CD4-positive, alpha-beta memory T cell (primary cell): ENCODE measurements around the gene SAMD14. TPM values are rescaled to one million over a fixed set of nuclear protein-coding genes. Genes with fewer than 3 reads are reported as not detected.

Experiments
- CTCF ChIA-PET: fragments of 350-600 bp; sonication (Branson Sonifier 250); formaldehyde crosslinking; loops from one replicate; lab custom pipeline; 2021; ENCODE audit warnings: inconsistent platforms; ENCODE audit not compliant: partially characterized antibody; lab: Charles Lee
- POLR2A ChIA-PET: fragments of 350-600 bp; sonication (Branson Sonifier 250); formaldehyde crosslinking; loops from one replicate; lab custom pipeline; 2021; ENCODE audit not compliant: partially characterized antibody; lab: Charles Lee
- DNase-seq, 5 donors: peaks; one replicate each; pipeline versions ENCODE4 v3.0.0 to v3.0.0-alpha.2; 2020 to 2022; ENCODE audit warnings: mixed read lengths in 1 of 5
- H3K27ac ChIP-seq: one replicate; pipeline ENCODE4 v1.7.0; 2013; ENCODE audit warnings: low read depth, low read length
- H3K27me3 ChIP-seq: 2 replicates; pipeline ENCODE4 v1.7.0; 2013; ENCODE audit warnings: mild to moderate bottlenecking, low read length, moderate library complexity; ENCODE audit not compliant: insufficient read depth
- H3K36me3 ChIP-seq: 2 replicates; pipeline ENCODE4 v1.7.0; 2013; ENCODE audit warnings: mild to moderate bottlenecking, low read length, moderate library complexity; ENCODE audit not compliant: insufficient read depth
- H3K4me1 ChIP-seq: 2 replicates; pipeline ENCODE4 v1.7.0; 2013; ENCODE audit warnings: mild to moderate bottlenecking, low read length, moderate library complexity; ENCODE audit not compliant: insufficient read depth
- H3K4me3 ChIP-seq, 2 donors: one replicate each; pipeline ENCODE4 v1.7.0; 2013; ENCODE audit warnings: low read length in 2 of 2, mild to moderate bottlenecking in 1 of 2
- H3K9me3 ChIP-seq, 2 donors: one replicate each; pipeline ENCODE4 v1.7.0; 2013; ENCODE audit warnings: low read length in 2 of 2, control low read depth in 1 of 2; ENCODE audit not compliant: control insufficient read depth in 1 of 2
- H3K27ac Mint-ChIP-seq, 7 donors: one replicate each; pipeline ENCODE4 v1.8.0; 2020 to 2021; ENCODE audit warnings: mixed read lengths in 7 of 7, mild to moderate bottlenecking in 6 of 7, inconsistent platforms in 3 of 7, moderate library complexity in 3 of 7
- H3K27me3 Mint-ChIP-seq, 2 donors: one replicate each; pipeline ENCODE4 v1.8.0; 2020 to 2021; ENCODE audit warnings: mixed read lengths in 2 of 2
- H3K36me3 Mint-ChIP-seq, 2 donors: one replicate each; pipeline ENCODE4 v1.8.0; 2020 to 2021; ENCODE audit warnings: mixed read lengths in 2 of 2, inconsistent platforms in 1 of 2, mild to moderate bottlenecking in 1 of 2
- H3K4me1 Mint-ChIP-seq, 4 donors: one replicate each; pipeline ENCODE4 v1.8.0; 2020 to 2021; ENCODE audit warnings: mixed read lengths in 4 of 4, mild to moderate bottlenecking in 1 of 4
- H3K4me3 Mint-ChIP-seq, 8 donors: one replicate each; pipeline ENCODE4 v1.8.0; 2020 to 2021; ENCODE audit warnings: mixed read lengths in 8 of 8, mild to moderate bottlenecking in 7 of 8, moderate library complexity in 6 of 8, inconsistent platforms in 3 of 8
- H3K9me3 Mint-ChIP-seq, 8 donors: one replicate each; pipeline ENCODE4 v1.8.0; 2020 to 2021; ENCODE audit warnings: mixed read lengths in 8 of 8, mild to moderate bottlenecking in 5 of 8, inconsistent platforms in 3 of 8, moderate library complexity in 1 of 8
- intact Hi-C: fragments of 100-400 bp; cut with micrococcal nuclease; formaldehyde crosslinking; loops from one replicate; pipeline ENCODE4 v1.15.1; 2023
- polyA plus RNA-seq, 2 donors: library from polyadenylated mRNA; unstranded; fragments of 300-500 nt; fragmentation: Illumina TruSeq; gene quantifications; one replicate each; pipeline ENCODE4 v1.2.3, GENCODE V29; 2021
- total RNA-seq, 2 experiments: library from RNA; stranded (reverse); gene quantifications; one replicate each; pipeline ENCODE4 v1.2.3, GENCODE V29; 2021

The SAMD14 gene
- total and polyA plus RNA-seq, 4 experiments from 2014 or later: 0.16 to 1.3 (median 0.72) TPM

DNA sequence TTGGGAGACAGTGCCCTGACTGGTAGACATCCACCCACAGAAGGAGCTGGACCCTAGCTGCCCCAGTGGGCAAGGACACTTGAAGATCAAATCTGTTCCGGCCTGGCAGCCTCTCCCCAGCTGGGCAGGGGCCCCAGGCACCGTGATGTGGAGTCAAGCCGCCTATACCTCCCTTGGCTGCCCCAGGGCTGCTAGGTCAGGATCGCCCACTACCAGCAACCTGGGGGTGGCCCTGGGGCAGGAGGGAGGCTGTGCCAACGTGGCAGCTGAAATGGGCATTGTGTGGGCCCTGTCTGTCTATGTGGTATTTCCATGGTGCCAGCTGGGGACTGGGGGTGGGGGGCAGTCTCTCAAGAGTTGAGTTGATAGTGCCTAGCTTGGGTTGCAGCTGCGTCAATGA, 33.9 kb downstream of the SAMD14 start:
- Histone ChIP-seq H3K36me3 (peaks cover 18% of the 10 kb centered on the region), H3K27me3 (no peaks in the 10 kb centered on the region), H3K4me1 (peaks cover 26% of the 10 kb centered on the region), H3K9me3 (no peaks in the 10 kb centered on the region), H3K27ac (peak overlapping the region; percentile 80), H3K4me3 (peak overlapping the region; percentile 52 to 81)
- Mint-ChIP-seq H3K4me1 (peaks cover 16 to 44% (median 28%) of the 10 kb centered on the region in 4 donors), H3K9me3 (no peaks in the 10 kb centered on the region), H3K36me3 (peaks cover 14 to 34% of the 10 kb centered on the region in 2 donors), H3K27ac (peak overlapping the region; percentile 75 to 99 (median 96)), H3K27me3 (no peaks in the 10 kb centered on the region), H3K4me3 (peak overlapping the region; percentile 94 to 99 (median 97))
- CTCF ChIA-PET: interaction anchor here (0.8 to 3.1 kb wide), 5 partner anchors 9 to 104 kb away, joined by 3 to 19 read pairs (median 3); no protein-coding TSS in a partner anchor
- intact Hi-C loops: loop anchor here (5.0 to 10.0 kb wide), 3 partner anchors 241 to 311 kb away; partner anchors contain the start of genes KAT7 and XYLT2
- POLR2A ChIA-PET: interaction anchor here (0.6 to 4.8 kb wide), 7 partner anchors 8 to 250 kb away, joined by 3 to 38 read pairs (median 4); partner anchors contain the start of genes ITGA3, PPP1R9B and XYLT2
- peak in 1 of 5 donors; percentile 38 for DNase-seq

DNA sequence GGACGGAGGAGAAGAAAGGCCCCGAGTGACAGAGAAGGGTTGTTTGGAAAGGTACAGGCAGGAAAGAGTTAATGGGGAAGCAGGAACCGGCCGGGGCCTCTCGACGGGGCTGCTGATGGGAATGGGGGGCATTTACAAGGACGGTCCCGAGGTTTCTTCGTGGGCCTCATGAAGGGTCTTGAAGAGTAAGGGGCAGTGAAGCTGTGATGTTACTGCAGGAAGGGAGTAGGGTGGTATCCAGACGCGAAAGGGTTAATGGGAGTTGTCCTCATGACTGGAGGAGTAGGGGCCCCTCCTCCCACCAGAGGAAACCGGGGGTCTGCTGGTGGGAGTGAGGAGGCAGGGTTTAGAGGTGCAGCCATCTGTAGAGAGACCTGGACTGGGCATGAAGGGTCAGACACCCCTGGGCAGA, 34.3 kb downstream of the SAMD14 start:
- Mint-ChIP-seq H3K9me3 (no peaks in the 10 kb centered on the region), H3K27me3 (peaks cover 0 to 2% of the 10 kb centered on the region in 2 donors), H3K36me3 (peaks cover 13 to 32% of the 10 kb centered on the region in 2 donors), H3K4me3 (peak overlapping the region; percentile 94 to 99 (median 97)), H3K27ac (peak overlapping the region; percentile 75 to 99 (median 96)), H3K4me1 (peaks cover 16 to 42% (median 28%) of the 10 kb centered on the region in 4 donors)
- CTCF ChIA-PET: interaction anchor here (1.1 to 3.1 kb wide), 4 partner anchors 8 to 65 kb away, joined by 3 to 19 read pairs (median 8); no protein-coding TSS in a partner anchor
- H3K9me3 ChIP-seq: no peaks in the 10 kb centered on the region
- peak overlapping the region; percentile 80 for H3K27ac ChIP-seq
- intact Hi-C loops: loop anchor here (1.0 to 10.0 kb wide), 8 partner anchors 34 to 311 kb away; partner anchors contain the start of genes KAT7 and XYLT2
- POLR2A ChIA-PET: interaction anchor here (0.9 to 4.8 kb wide), 6 partner anchors 8 to 250 kb away, joined by 3 to 38 read pairs (median 4); partner anchors contain the start of genes ITGA3, PPP1R9B and XYLT2
- peaks cover 26% of the 10 kb centered on the region for H3K4me1 ChIP-seq
- H3K36me3 ChIP-seq: peaks cover 14% of the 10 kb centered on the region
- peak in 1 of 5 donors; percentile 44 for DNase-seq
- peak overlapping the region; percentile 52 to 81 for H3K4me3 ChIP-seq
- no peaks in the 10 kb centered on the region for H3K27me3 ChIP-seq

DNA sequence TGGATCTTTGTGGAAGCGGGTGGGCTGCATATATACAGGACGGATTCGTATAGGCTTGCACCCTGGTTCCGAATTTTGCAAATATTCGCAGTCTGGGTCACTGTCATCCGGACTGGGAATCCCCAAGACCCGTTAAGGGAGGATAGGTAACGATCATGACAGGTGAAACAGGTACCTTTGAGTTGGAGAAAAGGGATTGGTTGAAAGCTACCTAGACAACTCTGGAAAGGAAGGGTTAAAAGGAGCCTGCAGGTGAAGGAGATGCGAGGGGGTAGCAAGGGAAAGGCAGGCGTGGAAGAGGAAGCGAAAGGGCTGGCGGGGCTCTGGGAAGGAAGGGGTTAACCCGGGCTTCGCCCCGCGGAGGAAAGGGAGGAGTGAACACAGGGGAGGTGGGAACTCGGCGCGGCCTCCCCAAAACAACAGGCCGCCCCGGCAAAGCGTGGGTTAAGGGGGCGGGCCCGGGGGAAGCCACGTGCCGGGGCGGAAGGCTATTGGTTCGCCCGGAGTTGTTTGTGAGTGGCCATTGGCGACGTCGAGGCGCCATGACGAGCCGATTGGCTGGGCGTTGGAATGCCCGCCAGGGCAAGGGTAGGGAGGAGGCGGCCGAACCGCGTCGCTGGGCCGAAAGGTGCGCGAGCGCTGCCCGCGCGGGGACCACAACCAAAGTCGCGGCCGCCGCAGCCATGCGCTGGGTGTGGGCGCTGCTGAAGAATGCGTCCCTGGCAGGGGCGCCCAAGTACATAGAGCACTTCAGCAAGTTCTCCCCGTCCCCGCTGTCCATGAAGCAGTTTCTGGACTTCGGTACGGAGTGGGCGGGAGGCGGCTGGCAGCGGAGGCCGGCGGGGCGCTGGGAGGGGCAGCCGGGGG, 35.0 kb downstream of the SAMD14 start, which contains the start of gene PDK2:
TSS of gene PDK2 (plus strand) at position 599 of the 867 bp plus-strand sequence. CDS start at position 684, 85 bp downstream.
- POLR2A ChIA-PET: interaction anchor here (0.8 to 4.8 kb wide), 20 partner anchors 8 to 419 kb away, joined by 3 to 38 read pairs (median 4); partner anchors contain the start of genes ITGA3, PPP1R9B, SAMD14 and SLC35B1
- H3K4me1 ChIP-seq: peaks cover 25% of the 10 kb centered on the region
- H3K27me3 Mint-ChIP-seq: peaks cover 0 to 2% of the 10 kb centered on the region in 2 donors
- no peaks in the 10 kb centered on the region for H3K9me3 Mint-ChIP-seq
- H3K9me3 ChIP-seq: no peaks in the 10 kb centered on the region
- H3K27ac ChIP-seq: peak within 1 kb of the TSS; percentile 80
- peak; percentile 96 to 98 (median 98) for DNase-seq
- intact Hi-C loops: loop anchor here (1.0 to 10.0 kb wide), 11 partner anchors 34 to 417 kb away; partner anchors contain the start of genes KAT7, SPOP and XYLT2
- peak within 1 kb of the TSS; percentile 95 to 99 (median 98) for H3K4me3 Mint-ChIP-seq
- CTCF ChIA-PET: interaction anchor here (0.8 to 5.5 kb wide), 48 partner anchors 10 to 539 kb away, joined by 3 to 101 read pairs (median 6); partner anchors contain the start of genes COL1A1, ITGA3, LRRC59 and PPP1R9B
- H3K36me3 ChIP-seq: peaks cover 11% of the 10 kb centered on the region
- H3K36me3 Mint-ChIP-seq: peaks cover 9 to 26% of the 10 kb centered on the region in 2 donors
- peak within 1 kb of the TSS; percentile 92 to 99 (median 97) for H3K27ac Mint-ChIP-seq
- H3K4me1 Mint-ChIP-seq: peaks cover 14 to 36% (median 24%) of the 10 kb centered on the region in 4 donors
- H3K27me3 ChIP-seq: no peaks in the 10 kb centered on the region
- H3K4me3 ChIP-seq: peak within 1 kb of the TSS; percentile 81 to 97

- Mint-ChIP-seq H3K27me3 (peaks cover 0 to 2% of the 10 kb centered on the region in 2 donors), H3K27ac (peak overlapping the region; percentile 92 to 99 (median 97)), H3K36me3 (peaks cover 9 to 23% of the 10 kb centered on the region in 2 donors), H3K4me1 (peaks cover 14 to 32% (median 21%) of the 10 kb centered on the region in 4 donors), H3K9me3 (no peaks in the 10 kb centered on the region), H3K4me3 (peak overlapping the region; percentile 95 to 99 (median 98))
- Histone ChIP-seq H3K27ac (peak overlapping the region; percentile 80), H3K36me3 (peaks cover 11% of the 10 kb centered on the region), H3K4me1 (peaks cover 23% of the 10 kb centered on the region), H3K27me3 (no peaks in the 10 kb centered on the region), H3K4me3 (peak overlapping the region; percentile 81 to 97), H3K9me3 (no peaks in the 10 kb centered on the region)
- ChIA-PET CTCF (interaction anchor here (0.7 to 5.5 kb wide), 54 partner anchors 10 to 1501 kb away, joined by 3 to 101 read pairs (median 6); partner anchors contain the start of genes COL1A1, ITGA3, LRRC59 and PPP1R9B), POLR2A (interaction anchor here (0.8 to 4.8 kb wide), 19 partner anchors 9 to 418 kb away, joined by 3 to 38 read pairs (median 5); partner anchors contain the start of genes ITGA3, PPP1R9B, SAMD14 and SLC35B1)
- peak; percentile 81 to 87 (median 86) for DNase-seq
- intact Hi-C loops: loop anchor here (1.0 to 10.0 kb wide), 8 partner anchors 39 to 416 kb away; partner anchors contain the start of genes KAT7 and SPOP
Measured at GRCh38 chr17:50094243-50094752, 35.7 kb downstream of the SAMD14 start.

DNA sequence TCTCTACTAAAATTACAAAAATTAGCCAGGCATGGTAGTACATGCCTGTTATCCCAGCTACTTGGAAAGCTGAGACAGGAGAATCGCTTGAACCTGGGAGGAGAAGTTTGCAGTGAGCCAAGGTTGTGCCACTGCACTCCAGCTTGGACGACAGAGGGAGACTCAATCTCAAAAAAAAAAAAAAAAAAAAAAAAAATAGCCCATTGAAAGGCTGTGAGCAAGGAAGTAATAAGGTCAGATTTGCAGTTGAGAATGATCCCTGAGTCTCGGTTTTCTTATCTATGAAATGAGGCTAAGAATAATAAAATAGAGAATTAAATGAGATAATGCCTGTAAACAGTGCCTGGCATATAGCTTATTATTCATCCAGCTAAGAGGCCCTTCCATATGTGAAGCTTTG, 36.2 kb downstream of the SAMD14 start:
- ChIA-PET CTCF (interaction anchor here (0.7 to 5.5 kb wide), 56 partner anchors 9 to 1501 kb away, joined by 3 to 101 read pairs (median 6); partner anchors contain the start of genes COL1A1, ITGA3, LRRC59 and PPP1R9B), POLR2A (interaction anchor here (0.8 to 4.8 kb wide), 16 partner anchors 8 to 418 kb away, joined by 3 to 38 read pairs (median 6); partner anchors contain the start of genes ITGA3, PPP1R9B, SAMD14 and SLC35B1)
- peak overlapping the region; percentile 95 to 99 (median 98) for H3K4me3 Mint-ChIP-seq
- peak in 1 of 5 donors; percentile 7 for DNase-seq
- H3K9me3 ChIP-seq: no peaks in the 10 kb centered on the region
- peaks cover 23% of the 10 kb centered on the region for H3K4me1 ChIP-seq
- peak overlapping the region in 1 of 2 donors; percentile 81 for H3K4me3 ChIP-seq
- H3K4me1 Mint-ChIP-seq: peaks cover 14 to 31% (median 21%) of the 10 kb centered on the region in 4 donors
- H3K27me3 Mint-ChIP-seq: peaks cover 0 to 2% of the 10 kb centered on the region in 2 donors
- H3K36me3 ChIP-seq: peaks cover 8% of the 10 kb centered on the region
- peak overlapping the region; percentile 92 to 99 (median 97) for H3K27ac Mint-ChIP-seq
- intact Hi-C loops: loop anchor here (1.0 to 10.0 kb wide), 8 partner anchors 39 to 416 kb away; partner anchors contain the start of genes KAT7 and SPOP
- peak overlapping the region; percentile 80 for H3K27ac ChIP-seq
- H3K36me3 Mint-ChIP-seq: peaks cover 9 to 22% of the 10 kb centered on the region in 2 donors
- H3K27me3 ChIP-seq: no peaks in the 10 kb centered on the region
- H3K9me3 Mint-ChIP-seq: no peaks in the 10 kb centered on the region

DNA sequence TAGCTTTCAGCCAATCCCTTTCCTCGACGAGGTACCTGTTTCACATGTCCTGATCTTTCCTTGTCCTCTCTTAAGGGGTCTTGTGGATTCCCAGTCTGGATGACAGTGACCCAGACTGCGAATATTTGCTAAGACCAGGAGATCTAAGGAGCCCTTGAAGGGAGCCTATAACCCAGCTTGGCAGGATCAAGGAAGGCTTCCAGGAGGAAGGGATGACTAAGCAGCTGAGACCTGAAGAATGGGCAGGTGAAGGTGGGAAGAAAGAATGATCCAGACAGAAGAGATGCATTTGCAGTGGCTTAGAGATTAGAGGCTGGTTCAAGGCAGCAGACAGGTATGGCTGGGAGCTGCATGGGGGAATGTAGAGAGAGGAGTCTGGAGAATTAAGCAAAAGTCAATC, 36.7 kb downstream of the SAMD14 start:
- Histone ChIP-seq H3K27ac (no peak overlapping the region), H3K27me3 (no peaks in the 10 kb centered on the region), H3K4me3 (no peak overlapping the region), H3K9me3 (no peaks in the 10 kb centered on the region), H3K4me1 (peaks cover 23% of the 10 kb centered on the region), H3K36me3 (peaks cover 3% of the 10 kb centered on the region)
- ChIA-PET CTCF (interaction anchor here (0.6 to 5.5 kb wide), 26 partner anchors 9 to 762 kb away, joined by 3 to 101 read pairs (median 10); partner anchors contain the start of genes ITGA3, LRRC59, PPP1R9B and SGCA), POLR2A (interaction anchor here (1.7 to 4.8 kb wide), 4 partner anchors 37 to 385 kb away, joined by 7 to 38 read pairs (median 11); partner anchors contain the start of genes ITGA3, SAMD14 and SLC35B1)
- Mint-ChIP-seq H3K27me3 (peaks cover 0 to 2% of the 10 kb centered on the region in 2 donors), H3K9me3 (no peaks in the 10 kb centered on the region), H3K27ac (peak overlapping the region in 3 of 7 donors; percentile 19 to 41 (median 32)), H3K4me3 (peak overlapping the region in 1 of 8 donors; percentile 12), H3K4me1 (peaks cover 11 to 26% (median 17%) of the 10 kb centered on the region in 4 donors), H3K36me3 (peaks cover 5 to 17% of the 10 kb centered on the region in 2 donors)
- intact Hi-C loops: loop anchor here (10.0 kb wide), 2 partner anchors 238 to 308 kb away; partner anchors contain the start of gene KAT7
- peak in 1 of 5 donors; percentile 16 for DNase-seq
